ENCODE results near the gene SEMA4A.

Gene SEMA4A

GRCh38 chr1:156135930-156136871 lies 17.2 kb upstream of the SEMA4A start:
- DNase-seq (ENCODE audit: low read depth in 2 of 2) = no peak

DNA sequence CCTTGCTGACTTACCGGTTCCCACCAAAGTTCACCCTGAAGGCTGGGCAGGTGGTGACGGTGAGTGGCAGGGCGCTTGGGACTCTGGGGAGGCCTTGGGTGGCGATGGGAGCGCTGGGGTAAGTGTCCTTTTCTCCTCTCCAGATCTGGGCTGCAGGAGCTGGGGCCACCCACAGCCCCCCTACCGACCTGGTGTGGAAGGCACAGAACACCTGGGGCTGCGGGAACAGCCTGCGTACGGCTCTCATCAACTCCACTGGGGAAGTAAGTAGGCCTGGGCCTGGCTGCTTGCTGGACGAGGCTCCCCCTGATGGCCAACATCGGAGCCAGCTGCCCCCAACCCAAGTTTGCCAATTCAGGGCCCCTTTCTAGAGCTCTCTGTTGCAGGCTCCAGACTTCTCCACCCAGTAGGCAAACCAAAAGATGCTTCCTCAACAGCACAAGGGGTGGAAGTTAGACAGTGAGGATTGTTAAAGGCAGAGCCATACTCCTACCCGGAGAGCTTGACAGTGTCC lies 16.4 kb upstream of the SEMA4A start:
- no peak for DNase-seq (ENCODE audit: low read depth in 2 of 2)

DNA sequence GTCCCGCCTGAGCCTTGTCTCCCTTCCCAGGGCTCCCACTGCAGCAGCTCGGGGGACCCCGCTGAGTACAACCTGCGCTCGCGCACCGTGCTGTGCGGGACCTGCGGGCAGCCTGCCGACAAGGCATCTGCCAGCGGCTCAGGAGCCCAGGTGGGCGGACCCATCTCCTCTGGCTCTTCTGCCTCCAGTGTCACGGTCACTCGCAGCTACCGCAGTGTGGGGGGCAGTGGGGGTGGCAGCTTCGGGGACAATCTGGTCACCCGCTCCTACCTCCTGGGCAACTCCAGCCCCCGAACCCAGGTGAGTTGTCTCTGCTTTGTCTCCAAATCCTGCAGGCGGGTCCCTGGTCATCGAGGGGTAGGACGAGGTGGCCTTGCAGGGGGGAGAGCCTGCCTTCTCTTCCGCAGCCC lies 14.9 kb upstream of the SEMA4A start:
- no peak for DNase-seq (ENCODE audit: low read depth in 2 of 2)

DNA sequence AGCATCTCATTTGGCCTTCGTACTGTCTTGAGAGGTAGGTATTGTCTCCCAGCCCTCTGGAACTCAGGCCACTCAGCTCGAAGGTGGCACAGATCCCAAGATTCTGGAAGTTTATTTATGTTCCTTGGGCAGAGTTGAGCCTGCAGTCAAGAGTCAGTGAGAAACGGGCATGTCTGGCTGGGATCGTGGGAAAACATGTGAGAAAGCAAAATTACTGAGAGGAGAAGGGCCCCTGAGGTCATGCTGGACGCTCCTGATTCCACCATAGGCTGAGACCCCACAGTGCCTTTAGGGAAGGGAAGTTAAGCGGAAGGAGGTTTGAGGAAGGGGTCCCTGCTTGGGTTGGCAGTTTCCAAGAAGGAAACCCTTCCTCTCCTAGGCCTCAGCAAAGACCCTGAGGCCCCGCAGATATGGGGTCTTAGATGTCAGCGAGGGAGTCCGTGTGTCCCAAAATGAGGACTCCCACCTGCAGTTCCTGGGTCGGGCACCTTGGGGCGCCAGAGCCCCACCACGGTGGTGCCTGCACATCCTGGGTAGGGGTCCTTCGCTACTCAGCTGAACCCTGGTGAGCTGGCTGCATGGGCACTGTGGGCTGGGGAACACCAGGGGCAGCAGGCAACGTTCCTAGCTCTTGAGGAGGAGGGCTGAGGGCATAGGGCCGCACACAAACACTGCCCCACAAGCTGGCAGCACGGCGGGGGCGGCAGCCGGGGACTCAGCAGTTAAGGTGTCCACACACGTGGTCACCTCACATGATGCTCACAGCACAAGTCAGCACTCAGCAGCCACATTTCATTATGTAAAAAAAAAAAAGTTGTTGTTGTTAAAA lies 12.3 kb upstream of the SEMA4A start:
- no peak for DNase-seq (ENCODE audit: low read depth in 2 of 2)

DNA sequence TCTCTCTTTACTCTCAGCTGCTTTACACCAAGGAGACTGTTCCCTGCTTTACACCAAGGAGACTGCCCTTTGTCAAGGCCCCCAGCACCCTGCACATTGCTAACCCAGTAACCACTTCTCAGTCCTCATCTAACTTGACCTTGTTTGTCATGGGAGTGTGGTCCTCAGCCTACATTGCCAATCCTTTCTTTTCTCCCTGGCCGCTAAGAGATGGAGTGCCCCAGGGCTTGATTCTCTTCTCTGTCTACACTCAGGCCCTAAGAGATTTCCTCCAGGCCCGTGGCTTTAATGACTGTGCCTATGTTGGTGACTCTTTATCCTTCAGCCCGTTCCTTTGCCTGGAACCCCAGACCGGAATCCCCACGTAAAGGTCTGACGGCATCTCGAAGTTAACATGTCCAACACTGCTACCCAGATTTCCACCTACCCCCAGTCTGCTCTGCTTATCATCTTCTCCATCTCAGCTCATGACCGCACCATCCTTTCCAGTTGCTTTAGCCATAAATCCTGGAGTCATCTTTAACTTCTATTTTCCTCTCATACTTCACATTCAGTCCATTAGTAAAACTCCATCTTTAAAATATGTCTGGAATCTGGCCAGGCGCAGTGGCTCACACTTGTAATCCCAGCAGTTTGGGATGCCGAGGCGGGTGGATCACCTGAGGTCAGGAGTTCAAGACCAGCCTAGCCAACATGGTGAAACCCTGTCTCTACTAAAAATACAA lies 9.5 kb upstream of the SEMA4A start:
- DNase-seq (ENCODE audit: low read depth in 2 of 2) = no peak

GRCh38 chr1:156144742-156145141 lies 8.6 kb upstream of the SEMA4A start:
- no peak for DNase-seq (ENCODE audit: low read depth in 2 of 2)

GRCh38 chr1:156145650-156146019 lies 7.8 kb upstream of the SEMA4A start:
- DNase-seq (ENCODE audit: low read depth in 2 of 2) = no peak

DNA sequence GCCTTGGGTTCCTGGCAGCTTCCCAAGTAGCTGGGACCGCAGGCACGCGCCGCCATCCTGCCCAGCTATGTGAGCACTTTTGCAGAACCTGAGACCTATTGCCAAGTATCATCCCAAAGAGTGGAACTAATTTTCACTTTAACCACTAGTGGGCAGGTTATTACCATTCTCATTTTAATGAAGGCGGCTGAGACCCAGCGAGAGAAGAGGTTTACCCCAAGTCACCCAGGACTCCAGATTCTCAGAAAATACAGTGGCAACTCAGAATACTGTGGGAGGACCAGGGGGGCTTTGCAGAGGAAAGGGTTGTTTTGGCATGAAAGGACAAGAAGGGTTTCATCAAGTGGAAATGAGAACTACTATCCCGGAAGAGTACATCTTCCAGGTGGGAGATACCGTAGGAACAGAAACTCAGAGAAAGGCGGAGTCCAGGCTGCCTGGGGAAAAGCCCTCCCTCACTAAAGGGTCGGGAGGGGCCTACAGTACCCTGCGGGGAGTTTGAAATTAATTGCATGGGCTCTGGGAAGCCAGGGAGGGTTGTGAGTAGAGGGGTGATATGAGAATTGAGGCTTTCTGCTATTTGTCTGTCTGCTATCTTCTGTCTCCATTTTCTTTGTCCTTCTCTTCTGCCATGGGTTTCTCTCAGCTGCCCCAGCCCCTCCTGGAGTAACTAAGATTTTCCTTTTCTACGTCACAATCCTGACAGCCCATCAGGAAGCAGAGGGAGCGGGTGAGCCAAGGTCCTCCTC lies 7.2 kb upstream of the SEMA4A start:
- DNase-seq (ENCODE audit: low read depth in 2 of 2) = no peak

- no peak for DNase-seq (ENCODE audit: low read depth in 2 of 2)
These were observed 6.5 kb upstream of the SEMA4A start for GRCh38 chr1:156146769-156147405.

DNA sequence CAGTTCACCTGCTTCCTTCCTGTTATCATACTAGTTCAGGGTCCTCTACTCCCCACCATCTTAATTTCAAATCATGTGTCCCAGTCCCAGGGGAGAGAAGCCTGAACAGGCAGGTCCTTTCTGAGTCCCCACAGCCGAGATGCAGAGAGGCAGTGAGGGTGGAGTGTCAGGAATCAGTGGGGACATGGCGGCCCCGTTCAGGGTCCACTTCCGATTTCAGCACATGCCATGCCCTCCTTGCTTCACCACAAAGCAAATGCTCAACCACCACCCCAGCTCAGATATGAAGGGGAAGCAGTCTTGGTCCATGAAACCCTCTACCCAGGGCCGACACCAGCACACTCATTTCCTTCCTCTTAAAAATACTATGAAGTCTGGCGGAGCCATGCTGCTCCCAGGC lies 5.2 kb upstream of the SEMA4A start:
- no peak for DNase-seq (ENCODE audit: low read depth in 2 of 2)

GRCh38 chr1:156149374-156150332 lies 3.7 kb upstream of the SEMA4A start:
- DNase-seq (ENCODE audit: low read depth in 2 of 2) = no peak

DNA sequence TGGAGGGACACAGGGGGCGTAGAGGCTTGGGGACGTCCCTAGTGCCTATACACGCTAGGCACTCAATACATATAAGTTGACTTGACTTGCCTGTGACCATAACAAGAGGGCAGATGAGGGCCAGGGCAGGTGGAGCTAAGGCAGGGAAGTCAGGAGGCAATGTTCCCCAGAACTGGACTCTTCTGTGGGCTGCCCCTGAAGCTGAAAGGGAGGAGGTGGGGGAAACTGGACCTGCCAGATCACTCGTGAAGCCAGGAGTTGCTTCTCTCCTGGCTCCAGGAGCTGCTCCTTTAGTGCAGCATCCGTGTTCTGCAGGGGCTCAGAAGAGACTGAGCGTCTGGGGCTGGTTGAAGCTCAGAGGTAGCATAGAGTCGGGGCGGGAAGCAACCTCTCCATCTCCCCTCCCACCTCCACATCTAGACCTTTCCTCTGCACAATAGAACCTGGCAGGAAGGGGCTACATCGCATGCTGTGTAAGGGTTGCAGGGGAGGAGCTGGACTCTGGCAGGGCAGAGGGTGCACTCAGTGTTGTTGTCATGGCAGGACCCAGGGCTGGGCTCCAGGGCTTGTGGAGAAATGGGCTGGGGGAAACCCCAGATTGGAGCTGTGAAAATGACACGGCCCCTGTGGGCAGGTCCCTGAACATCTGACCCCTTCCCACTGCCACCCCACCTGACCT lies 2.9 kb upstream of the SEMA4A start:
- DNase-seq (ENCODE audit: low read depth in 2 of 2) = no peak

DNA sequence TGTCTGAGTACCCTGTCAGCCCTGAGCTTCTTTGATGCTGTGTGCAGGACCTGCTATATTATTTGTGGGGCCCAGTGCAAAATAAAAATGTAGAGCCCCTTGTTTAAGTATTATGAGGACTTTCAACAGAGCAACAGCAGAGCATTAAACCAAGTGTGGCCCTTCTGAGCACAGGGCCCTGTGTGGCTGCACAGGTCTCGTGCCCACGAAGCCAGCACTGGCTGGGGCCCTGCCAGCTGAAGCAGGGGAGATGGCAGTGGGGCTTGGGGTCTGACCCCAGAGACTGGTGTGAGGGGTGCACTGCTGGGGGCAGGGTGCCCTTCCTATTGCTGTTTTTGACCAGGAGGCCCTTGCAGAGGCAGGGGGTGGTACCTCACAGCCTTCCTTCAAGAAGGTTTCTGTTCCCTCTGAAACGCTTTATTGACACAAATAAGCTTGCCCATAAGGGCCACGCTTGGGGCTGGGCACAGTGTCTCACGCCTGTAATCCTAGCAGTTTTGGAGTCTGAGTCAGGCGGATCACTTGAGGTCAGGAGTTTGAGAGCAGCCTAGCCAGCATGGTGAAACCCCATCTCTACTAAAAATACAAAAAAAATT lies 2.2 kb upstream of the SEMA4A start:
- no peak for DNase-seq (ENCODE audit: low read depth in 2 of 2)

GRCh38 chr1:156152628-156153027 lies 757 bp upstream of the SEMA4A start:
- no peak for DNase-seq (ENCODE audit: low read depth in 2 of 2)

- DNase-seq (ENCODE audit: low read depth in 2 of 2) = no peak
These were observed 948 bp downstream of the SEMA4A start for GRCh38 chr1:156154317-156154749.

GRCh38 chr1:156155756-156156510 lies 2.5 kb downstream of the SEMA4A start:
- DNase-seq (ENCODE audit: low read depth in 2 of 2) = no peak

DNA sequence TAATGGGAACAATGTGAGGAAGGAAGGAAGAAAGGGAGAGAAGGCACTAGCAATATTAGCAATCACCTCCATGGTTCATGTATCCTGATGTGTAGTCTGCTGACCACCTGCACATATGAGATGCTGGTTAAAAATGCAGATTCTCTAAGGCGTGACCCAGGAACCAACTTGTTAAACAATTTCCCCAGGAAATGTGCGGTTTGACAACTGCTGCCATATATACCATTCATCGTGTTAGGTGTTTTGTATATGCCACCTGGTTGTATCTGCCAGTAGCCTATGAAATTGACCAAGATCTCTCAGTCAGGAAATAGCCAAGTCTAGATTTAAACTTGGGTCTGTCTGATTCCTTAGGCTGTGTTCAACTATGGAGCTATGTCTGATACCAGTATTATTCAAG lies 4.1 kb downstream of the SEMA4A start:
- DNase-seq (ENCODE audit: low read depth in 2 of 2) = no peak

DNA sequence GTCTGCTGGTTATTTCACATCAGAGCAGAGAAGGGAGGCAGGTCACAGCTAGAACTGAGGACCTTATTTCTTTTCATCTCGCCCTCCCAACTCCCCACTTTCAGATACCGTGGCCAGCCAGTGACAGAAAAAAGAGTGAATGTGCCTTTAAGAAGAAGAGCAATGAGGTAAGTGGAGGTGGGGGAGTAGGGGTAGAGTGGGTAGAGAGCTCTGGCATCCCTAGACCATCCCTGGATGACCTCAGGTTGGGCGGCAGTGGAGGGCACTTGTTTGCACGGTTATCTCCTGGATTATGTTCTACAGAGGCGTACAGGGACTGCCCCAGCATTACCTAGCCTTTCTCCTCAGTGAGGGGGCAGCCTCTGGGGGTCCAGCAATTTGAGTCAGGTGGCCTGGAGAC lies 4.6 kb downstream of the SEMA4A start:
- no peak for DNase-seq (ENCODE audit: low read depth in 2 of 2)
